Measurements from ENCODE around the gene EYS.

DNA sequence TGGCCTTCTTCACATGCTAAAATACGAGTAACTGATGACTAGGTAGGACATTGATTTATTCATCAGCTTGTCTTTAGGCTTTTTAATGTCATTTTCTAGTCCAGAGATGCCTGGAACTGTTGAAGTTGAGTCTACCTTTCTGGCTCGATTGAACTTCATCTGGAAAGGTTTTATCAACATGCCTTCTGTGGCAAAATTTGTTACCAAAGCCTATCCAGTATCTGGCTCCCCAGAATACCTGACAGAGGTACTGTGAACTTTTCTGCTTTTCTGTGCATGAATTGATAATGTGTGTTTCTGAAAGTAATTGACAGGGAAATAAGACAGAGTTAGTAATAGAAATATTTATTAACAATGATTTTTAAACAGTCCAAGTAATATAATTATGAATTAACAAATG is 2000.4 kb downstream of the EYS start:
- TF ChIP-seq, protein P1, sequence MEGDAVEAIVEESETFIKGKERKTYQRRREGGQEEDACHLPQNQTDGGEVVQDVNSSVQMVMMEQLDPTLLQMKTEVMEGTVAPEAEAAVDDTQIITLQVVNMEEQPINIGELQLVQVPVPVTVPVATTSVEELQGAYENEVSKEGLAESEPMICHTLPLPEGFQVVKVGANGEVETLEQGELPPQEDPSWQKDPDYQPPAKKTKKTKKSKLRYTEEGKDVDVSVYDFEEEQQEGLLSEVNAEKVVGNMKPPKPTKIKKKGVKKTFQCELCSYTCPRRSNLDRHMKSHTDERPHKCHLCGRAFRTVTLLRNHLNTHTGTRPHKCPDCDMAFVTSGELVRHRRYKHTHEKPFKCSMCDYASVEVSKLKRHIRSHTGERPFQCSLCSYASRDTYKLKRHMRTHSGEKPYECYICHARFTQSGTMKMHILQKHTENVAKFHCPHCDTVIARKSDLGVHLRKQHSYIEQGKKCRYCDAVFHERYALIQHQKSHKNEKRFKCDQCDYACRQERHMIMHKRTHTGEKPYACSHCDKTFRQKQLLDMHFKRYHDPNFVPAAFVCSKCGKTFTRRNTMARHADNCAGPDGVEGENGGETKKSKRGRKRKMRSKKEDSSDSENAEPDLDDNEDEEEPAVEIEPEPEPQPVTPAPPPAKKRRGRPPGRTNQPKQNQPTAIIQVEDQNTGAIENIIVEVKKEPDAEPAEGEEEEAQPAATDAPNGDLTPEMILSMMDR (conservative IDR thresholded peaks at IDR 0.05): no peak
- TF ChIP-seq ZFX (IDR thresholded peaks at IDR 0.05): no peak

Data from C4-2B (cell line).